HEK293 (cell line): Measurements from ENCODE around the gene KRT7.

ENCODE experiments used
- CTCF ChIP-seq: fragments of 450-650 bp; formaldehyde crosslinking; IDR thresholded peaks from 2 replicates; pipeline ENCODE4 v1.5.1; 2016; ENCODE audit warnings: missing biosample characterization, missing genetic modification characterization
- MZF1 ChIP-seq: fragments of 450-650 bp; formaldehyde crosslinking; IDR thresholded peaks from 2 replicates; pipeline ENCODE4 v1.5.1; 2017; ENCODE audit warnings: missing biosample characterization, missing genetic modification characterization, borderline replicate concordance
- PBX3 ChIP-seq: sonication (generic); formaldehyde crosslinking; IDR thresholded peaks from 2 replicates; pipeline ENCODE4 v1.8.1; 2022; ENCODE audit warnings: mild to moderate bottlenecking, moderate library complexity, missing genetic modification reagents
- TCF7L2 ChIP-seq: IDR thresholded peaks from 2 replicates; pipeline ENCODE4 v1.6.1; 2011; ENCODE audit warnings: low read depth, mild to moderate bottlenecking, inconsistent platforms, low read length, moderate library complexity, borderline replicate concordance
- ZNF140 ChIP-seq: fragments of 450-650 bp; formaldehyde crosslinking; IDR thresholded peaks from 2 replicates; pipeline ENCODE4 v1.5.1; 2016; ENCODE audit warnings: missing biosample characterization, missing genetic modification characterization
- ZNF335 ChIP-seq: fragments of 450-650 bp; formaldehyde crosslinking; conservative IDR thresholded peaks from 2 replicates; pipeline ENCODE4 v1.5.1; 2016; ENCODE audit warnings: missing biosample characterization, missing genetic modification characterization
- ZNF37A ChIP-seq: fragments of 450-650 bp; IDR thresholded peaks from 2 replicates; pipeline ENCODE4 v1.5.1; 2018; ENCODE audit warnings: missing biosample characterization, missing genetic modification characterization
- ZNF501 ChIP-seq: fragments of 450-650 bp; formaldehyde crosslinking; IDR thresholded peaks from 2 replicates; pipeline ENCODE4 v1.5.1; 2016; ENCODE audit warnings: missing biosample characterization, missing genetic modification characterization

DNA sequence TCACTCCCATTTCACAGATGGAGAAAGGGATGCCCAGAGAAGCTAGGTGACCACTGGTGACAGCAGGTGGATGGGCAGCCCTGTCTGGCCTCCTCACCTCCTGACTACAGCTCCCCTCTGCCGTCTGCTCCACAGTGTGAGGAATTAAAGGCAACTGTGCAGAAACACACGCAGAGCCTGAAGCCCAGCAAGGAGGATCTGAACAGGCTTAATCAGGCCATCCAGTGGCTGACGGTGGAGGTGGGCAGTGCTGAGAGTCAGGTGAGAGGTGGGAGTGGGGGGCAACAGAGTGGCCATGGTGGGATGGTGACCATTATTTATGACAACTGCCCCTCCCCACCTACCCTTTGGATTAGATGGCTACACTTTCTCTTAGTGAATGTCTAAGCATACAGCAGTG, 42.6 kb downstream of the KRT7 start:
- no peak for TF ChIP-seq ZNF140
- TF ChIP-seq ZNF37A: no peak
- no peak for TF ChIP-seq CTCF (tag by site-specific recombination)
- TF ChIP-seq TCF7L2: no peak
- TF ChIP-seq PBX3 (CRISPR knock-in tag): no peak
- no peak for TF ChIP-seq ZNF335 (tag by site-specific recombination)
- no peak for TF ChIP-seq MZF1 (tag by site-specific recombination)
- TF ChIP-seq ZNF501: no peak
